Psoas muscle (tissue), 8 donors: ENCODE measurements around the gene TRNP1. TPM values are rescaled to one million over a fixed set of nuclear protein-coding genes. Genes with fewer than 3 reads are reported as not detected.

Experiments
- ATAC-seq, 4 donors: fragments of 200-7000 bp; cut with Tn5 transposase; one replicate each; pipeline ENCODE4 v1.9.1; 2020; ENCODE audit warnings: moderate library complexity in 3 of 4, mild to moderate bottlenecking in 2 of 4
- DNase-seq, 2 donors: peaks; one replicate each; pipeline ENCODE4 v3.0.0-alpha.2; 2020
- H3K27ac ChIP-seq: fragments of 200-600 bp; one replicate; pipeline ENCODE4 v1.8.0; 2022
- H3K27me3 ChIP-seq, 3 donors: fragments of 200-600 bp in 1 of 3; one replicate each; pipeline versions ENCODE4 v1.6.1 to v1.8.0; 2013 to 2022; ENCODE audit warnings: low read length in 2 of 3, mild to moderate bottlenecking in 2 of 3, moderate library complexity in 1 of 3; ENCODE audit not compliant: insufficient read depth in 3 of 3
- H3K36me3 ChIP-seq, 2 donors: fragments of 200-600 bp in 1 of 2; one replicate each; pipeline versions ENCODE4 v1.6.1 to v1.8.0; 2013 to 2022; ENCODE audit warnings: low read depth in 1 of 2, mild to moderate bottlenecking in 1 of 2, moderate library complexity in 1 of 2; ENCODE audit not compliant: insufficient read depth in 1 of 2
- H3K4me1 ChIP-seq: fragments of 200-600 bp; one replicate; pipeline ENCODE4 v1.8.0; 2022
- H3K4me3 ChIP-seq: fragments of 200-600 bp; one replicate; pipeline ENCODE4 v1.8.0; 2022; ENCODE audit warnings: mild to moderate bottlenecking
- H3K9me3 ChIP-seq: fragments of 200-600 bp; one replicate; pipeline ENCODE4 v1.8.0; 2022
- WGBS, 3 donors: extraction: QIAGEN DNeasy Blood & Tissue Kit; methylation state at CpG; one replicate each; pipeline versions ENCODE4 v1.1.6 to v1.1.7; 2013; 5-methylcytosine and 5-hydroxymethylcytosine counted together
- intact Hi-C, 2 donors: fragments of 100-400 bp; cut with DNase I; formaldehyde crosslinking; loops; one replicate each; pipeline versions ENCODE4 v1.11.0 to v1.14.2; 2022
- polyA plus RNA-seq, 3 donors: library from polyadenylated mRNA; stranded (reverse); fragments of 200-250 nt; gene quantifications; one replicate each; pipeline ENCODE4 v1.2.3, GENCODE V29; 2013
- total RNA-seq, 4 donors: library from RNA; stranded (reverse); fragmentation: NEBNext Ultra II Directional in 2 of 4; extraction: Animal tissue kit (Norgen Biotek cat#: 25700) in 2 of 4; gene quantifications; one replicate each; pipeline versions ENCODE4 v1.2.1 to v1.2.4, GENCODE V29; 2021 to 2023
- TF ChIP-seq, protein P1 (sequence below): fragments of 200-600 bp; IDR thresholded peaks from one replicate; pipeline ENCODE4 v1.8.0; 2022; ENCODE audit warnings: antibody characterized with exemption
- donor health status: healthy with polysubstance abuse.
- donor health status: DM: no; HTN: no; CAD: no; lungs with moderate emphysema.
- donor health status: Bipolar disorder and iron deficiency.
- donor health status: healthy.
- donor health status: DM: yes; HTN: yes; CAD: no.
- donor health status: DM: no; HTN: no; CAD: no.
- donor health status: DM: no; HTN: no; CAD: no.
- donor health status: DM: yes; HTN: yes; CAD: no.

The TRNP1 gene
- total and polyA plus RNA-seq, 7 donors: 0.84 to 3.8 (median 1.6) TPM

DNA sequence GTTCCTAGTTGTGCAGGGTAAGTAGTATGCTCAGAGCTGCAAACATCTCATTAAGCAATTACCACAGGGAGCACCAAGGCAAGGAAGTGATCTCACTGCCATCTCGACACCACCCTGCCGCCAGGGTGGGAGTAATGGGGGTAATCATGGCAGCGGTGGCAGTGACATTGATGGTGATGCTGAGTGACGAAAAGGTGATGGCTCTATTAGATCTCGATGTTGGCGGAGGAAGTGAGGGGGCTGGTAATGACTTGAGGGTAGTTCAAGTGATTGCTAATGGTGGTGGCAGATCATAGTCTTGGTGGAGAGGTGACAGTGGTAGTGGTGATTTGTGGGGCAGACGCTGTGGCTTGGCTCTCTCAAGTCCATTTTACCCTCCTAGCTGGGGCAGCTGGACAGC lies 44.5 kb downstream of the TRNP1 start:
- WGBS, 3 donors: 67 to 73% (median 72%) methylated on average over 7 of the region's 7 CpGs
- ATAC-seq (no peak), DNase-seq (no peak)
- intact Hi-C loops: no loop called here
- no peak overlapping the region for H3K4me3 ChIP-seq
- H3K4me1 ChIP-seq: no peaks in the 10 kb centered on the region
- H3K27me3 ChIP-seq: no peaks in the 10 kb centered on the region
- H3K27ac ChIP-seq: no peak overlapping the region
- no peaks in the 10 kb centered on the region for H3K36me3 ChIP-seq
- TF ChIP-seq, protein P1, sequence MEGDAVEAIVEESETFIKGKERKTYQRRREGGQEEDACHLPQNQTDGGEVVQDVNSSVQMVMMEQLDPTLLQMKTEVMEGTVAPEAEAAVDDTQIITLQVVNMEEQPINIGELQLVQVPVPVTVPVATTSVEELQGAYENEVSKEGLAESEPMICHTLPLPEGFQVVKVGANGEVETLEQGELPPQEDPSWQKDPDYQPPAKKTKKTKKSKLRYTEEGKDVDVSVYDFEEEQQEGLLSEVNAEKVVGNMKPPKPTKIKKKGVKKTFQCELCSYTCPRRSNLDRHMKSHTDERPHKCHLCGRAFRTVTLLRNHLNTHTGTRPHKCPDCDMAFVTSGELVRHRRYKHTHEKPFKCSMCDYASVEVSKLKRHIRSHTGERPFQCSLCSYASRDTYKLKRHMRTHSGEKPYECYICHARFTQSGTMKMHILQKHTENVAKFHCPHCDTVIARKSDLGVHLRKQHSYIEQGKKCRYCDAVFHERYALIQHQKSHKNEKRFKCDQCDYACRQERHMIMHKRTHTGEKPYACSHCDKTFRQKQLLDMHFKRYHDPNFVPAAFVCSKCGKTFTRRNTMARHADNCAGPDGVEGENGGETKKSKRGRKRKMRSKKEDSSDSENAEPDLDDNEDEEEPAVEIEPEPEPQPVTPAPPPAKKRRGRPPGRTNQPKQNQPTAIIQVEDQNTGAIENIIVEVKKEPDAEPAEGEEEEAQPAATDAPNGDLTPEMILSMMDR: no peak
- no peaks in the 10 kb centered on the region for H3K9me3 ChIP-seq

- 80 to 86% (median 83%) methylated on average over 7 of the region's 7 CpGs for WGBS, 3 donors
- no peak overlapping the region for H3K27ac ChIP-seq
- intact Hi-C loops: no loop called here
- TF ChIP-seq, protein P1: no peak
- no peak overlapping the region for H3K4me3 ChIP-seq
- H3K9me3 ChIP-seq: no peaks in the 10 kb centered on the region
- ATAC-seq (no peak), DNase-seq (peak in 1 of 2 donors; percentile 19)
- no peaks in the 10 kb centered on the region for H3K27me3 ChIP-seq
- H3K4me1 ChIP-seq: no peaks in the 10 kb centered on the region
- no peaks in the 10 kb centered on the region for H3K36me3 ChIP-seq
Measured at GRCh38 chr1:27042670-27043069, 49.2 kb downstream of the TRNP1 start.

DNA sequence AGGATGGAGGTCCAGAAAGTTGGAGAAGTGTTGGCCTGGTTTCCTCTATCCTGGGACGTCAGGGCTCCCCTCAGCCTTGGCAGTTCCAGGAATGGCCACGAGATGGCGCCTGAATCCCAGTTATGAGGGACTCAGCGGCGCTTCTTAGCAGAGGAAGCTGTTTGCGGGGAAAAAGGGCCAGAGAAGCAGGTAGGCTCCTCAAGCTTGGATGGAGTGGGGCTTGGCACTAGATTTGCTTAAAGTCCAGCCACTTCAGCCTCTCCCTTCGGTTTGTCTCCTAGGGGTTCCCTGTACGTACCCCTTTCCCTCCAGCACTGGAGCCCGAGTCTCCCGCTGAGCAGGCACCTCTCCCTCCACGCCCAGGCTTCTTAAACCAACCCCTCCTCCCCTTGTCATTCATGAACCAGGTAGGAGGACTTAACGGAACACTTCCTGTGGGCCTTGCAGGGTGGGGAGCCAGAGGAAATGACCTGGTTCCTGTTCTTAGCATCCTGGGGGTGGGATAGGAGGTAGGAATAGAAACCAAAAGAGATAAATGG lies 51.2 kb downstream of the TRNP1 start:
- Histone ChIP-seq H3K4me1 (no peaks in the 10 kb centered on the region), H3K27ac (no peak overlapping the region), H3K4me3 (no peak overlapping the region), H3K27me3 (no peaks in the 10 kb centered on the region), H3K36me3 (no peaks in the 10 kb centered on the region), H3K9me3 (no peaks in the 10 kb centered on the region)
- ATAC-seq: peak; percentile 88 to 97 (median 94)
- WGBS, 3 donors: 13 to 19% (median 15%) methylated on average over 12 of the region's 12 CpGs
- TF ChIP-seq, protein P1: peak; percentile 99
- intact Hi-C loops: loop anchor here (1.0 to 2.0 kb wide), 3 partner anchors 53 to 240 kb away; no protein-coding TSS in a partner anchor
- peak; percentile 86 to 92 for DNase-seq

GRCh38 chr1:27045973-27046558 lies 52.6 kb downstream of the TRNP1 start:
- intact Hi-C loops: loop anchor here (1.0 to 2.0 kb wide), 4 partner anchors 49 to 239 kb away; no protein-coding TSS in a partner anchor
- H3K36me3 ChIP-seq: no peaks in the 10 kb centered on the region
- ATAC-seq (peak; percentile 46 to 86 (median 69)), DNase-seq (peak; percentile 71 to 81)
- no peak overlapping the region for H3K4me3 ChIP-seq
- H3K27me3 ChIP-seq: no peaks in the 10 kb centered on the region
- TF ChIP-seq, protein P1: peak; percentile 85
- H3K9me3 ChIP-seq: no peaks in the 10 kb centered on the region
- H3K27ac ChIP-seq: no peak overlapping the region
- WGBS, 3 donors: 19 to 27% (median 22%) methylated on average over 17 of the region's 17 CpGs
- H3K4me1 ChIP-seq: no peaks in the 10 kb centered on the region
